ENCODE measurements around the gene BOLA1.

The BOLA1 gene

DNA sequence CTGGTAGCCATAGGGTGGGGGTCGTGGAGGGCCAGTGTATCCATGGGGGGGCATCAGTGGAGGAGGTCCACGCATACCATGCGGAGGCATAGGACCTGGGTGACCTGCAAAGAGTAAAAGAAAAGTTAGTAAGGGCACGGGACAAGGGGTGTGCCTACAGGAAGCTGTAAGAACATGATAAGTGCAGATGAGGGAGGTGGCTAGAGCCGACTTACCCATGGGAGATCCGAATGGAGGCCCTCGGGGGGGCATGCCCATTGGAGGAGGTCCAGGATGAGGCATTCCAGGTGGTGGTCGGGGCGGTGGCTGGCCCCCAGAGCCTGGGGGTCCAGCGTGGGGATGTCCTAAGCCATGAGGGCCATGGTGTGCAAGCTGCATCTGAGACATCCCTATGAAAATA, 24.3 kb downstream of the BOLA1 start:
- no peak overlapping the region for H3K4me3 ChIP-seq (ENCODE audit: low read depth, low read length)
- TF ChIP-seq, protein P1, sequence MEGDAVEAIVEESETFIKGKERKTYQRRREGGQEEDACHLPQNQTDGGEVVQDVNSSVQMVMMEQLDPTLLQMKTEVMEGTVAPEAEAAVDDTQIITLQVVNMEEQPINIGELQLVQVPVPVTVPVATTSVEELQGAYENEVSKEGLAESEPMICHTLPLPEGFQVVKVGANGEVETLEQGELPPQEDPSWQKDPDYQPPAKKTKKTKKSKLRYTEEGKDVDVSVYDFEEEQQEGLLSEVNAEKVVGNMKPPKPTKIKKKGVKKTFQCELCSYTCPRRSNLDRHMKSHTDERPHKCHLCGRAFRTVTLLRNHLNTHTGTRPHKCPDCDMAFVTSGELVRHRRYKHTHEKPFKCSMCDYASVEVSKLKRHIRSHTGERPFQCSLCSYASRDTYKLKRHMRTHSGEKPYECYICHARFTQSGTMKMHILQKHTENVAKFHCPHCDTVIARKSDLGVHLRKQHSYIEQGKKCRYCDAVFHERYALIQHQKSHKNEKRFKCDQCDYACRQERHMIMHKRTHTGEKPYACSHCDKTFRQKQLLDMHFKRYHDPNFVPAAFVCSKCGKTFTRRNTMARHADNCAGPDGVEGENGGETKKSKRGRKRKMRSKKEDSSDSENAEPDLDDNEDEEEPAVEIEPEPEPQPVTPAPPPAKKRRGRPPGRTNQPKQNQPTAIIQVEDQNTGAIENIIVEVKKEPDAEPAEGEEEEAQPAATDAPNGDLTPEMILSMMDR (IDR thresholded peaks at IDR 0.05; ENCODE audit: insufficient read depth, low read depth, low read length, missing control alignments) = no peak
- DNase-seq (ENCODE audit: low read depth) = no peak

DNA sequence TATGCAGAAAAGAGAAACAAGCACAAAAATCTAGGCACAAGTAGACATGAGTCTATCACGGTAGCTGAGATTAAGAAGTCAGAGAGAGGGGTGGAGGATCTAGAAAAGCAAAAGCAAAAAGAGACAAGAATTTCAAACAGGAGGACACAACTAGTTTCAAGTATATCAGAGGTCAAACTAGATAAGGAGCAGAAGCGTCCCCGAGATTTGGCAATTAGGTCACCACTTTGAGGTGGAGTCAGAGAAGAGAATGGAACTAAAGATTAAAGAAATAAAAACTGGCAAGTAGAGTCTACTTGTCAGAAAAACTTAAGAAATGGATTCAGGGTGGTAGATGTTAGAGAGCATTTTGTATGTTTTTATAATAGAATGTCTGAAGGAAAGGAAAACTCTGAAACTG, 26.0 kb downstream of the BOLA1 start:
- H3K4me3 ChIP-seq (ENCODE audit: low read depth, low read length) = no peak overlapping the region
- TF ChIP-seq, protein P1 (IDR thresholded peaks at IDR 0.05; ENCODE audit: insufficient read depth, low read depth, low read length, missing control alignments) = no peak
- DNase-seq (ENCODE audit: low read depth) = no peak

DNA sequence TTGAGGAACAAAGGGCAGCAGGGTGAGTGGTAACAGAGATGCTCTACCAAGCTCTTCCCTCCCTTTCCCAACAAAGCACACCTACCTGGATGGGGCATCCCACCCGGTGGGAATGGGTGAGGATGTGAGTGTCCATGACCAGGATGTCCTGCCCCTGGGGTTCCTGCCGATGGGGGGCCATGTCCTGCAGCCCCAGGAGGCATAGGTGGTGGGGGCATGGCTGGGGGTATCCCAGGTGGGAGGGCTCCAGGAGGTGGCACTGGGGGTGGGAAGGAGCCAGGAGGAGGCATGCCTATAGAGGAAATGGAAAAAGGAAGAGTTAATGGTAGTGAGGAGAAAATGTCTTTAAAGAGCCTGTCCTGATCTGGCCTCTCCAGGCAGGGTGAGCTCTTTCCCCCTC, 26.4 kb downstream of the BOLA1 start:
- DNase-seq (ENCODE audit: low read depth) = no peak
- no peak overlapping the region for H3K4me3 ChIP-seq (ENCODE audit: low read depth, low read length)
- TF ChIP-seq, protein P1 (IDR thresholded peaks at IDR 0.05; ENCODE audit: insufficient read depth, low read depth, low read length, missing control alignments) = no peak

DNA sequence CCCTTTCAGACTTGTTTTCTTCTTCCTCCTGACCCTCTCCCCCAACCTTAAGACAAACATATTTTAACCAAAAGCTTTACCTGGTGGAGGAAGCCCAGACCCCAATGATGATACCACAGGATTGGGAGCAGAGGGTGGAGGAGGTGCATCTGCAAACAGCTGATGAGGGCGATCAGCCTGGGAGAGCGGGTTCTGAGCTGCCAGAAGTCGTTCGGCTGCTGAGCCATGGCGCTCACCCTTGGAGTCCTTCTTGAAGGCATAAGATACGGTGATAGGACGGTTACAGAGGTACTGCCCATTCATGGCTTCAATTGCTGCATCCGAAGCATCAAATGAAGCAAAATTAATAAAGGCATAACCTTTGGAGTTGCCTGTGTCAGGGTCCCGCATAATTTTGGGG, 26.9 kb downstream of the BOLA1 start:
- DNase-seq (ENCODE audit: low read depth) = no peak
- TF ChIP-seq, protein P1 (IDR thresholded peaks at IDR 0.05; ENCODE audit: insufficient read depth, low read depth, low read length, missing control alignments) = no peak
- no peak overlapping the region for H3K4me3 ChIP-seq (ENCODE audit: low read depth, low read length)

DNA sequence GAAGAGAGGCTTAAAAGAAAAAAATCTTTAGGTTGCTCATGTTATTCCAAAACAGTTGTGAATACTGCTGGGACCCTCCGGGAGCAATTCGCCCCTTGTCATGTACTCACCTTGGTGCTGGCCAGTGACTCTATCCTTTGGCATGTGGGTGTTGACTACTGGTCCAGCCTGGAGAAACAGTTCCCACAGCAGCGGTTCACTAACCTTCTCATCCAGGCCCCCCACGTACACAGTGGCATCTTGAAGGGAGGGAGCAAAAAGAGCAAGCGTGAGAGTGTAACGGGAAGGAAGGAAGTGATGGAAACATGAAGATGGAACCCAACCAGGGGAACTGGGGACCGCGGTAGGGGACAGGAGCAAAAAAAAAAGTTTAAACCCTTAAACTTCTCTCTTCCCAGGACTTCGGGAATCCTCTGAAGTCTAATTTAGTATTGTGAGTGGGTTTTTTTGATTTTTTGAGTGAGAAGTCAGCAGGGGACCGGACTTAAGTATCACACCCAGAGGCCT, 27.7 kb downstream of the BOLA1 start:
- peak; percentile 8 for DNase-seq (ENCODE audit: low read depth)
- TF ChIP-seq, protein P1 (IDR thresholded peaks at IDR 0.05; ENCODE audit: insufficient read depth, low read depth, low read length, missing control alignments) = no peak
- peak overlapping the region; percentile 98 for H3K4me3 ChIP-seq (ENCODE audit: low read depth, low read length)

DNA sequence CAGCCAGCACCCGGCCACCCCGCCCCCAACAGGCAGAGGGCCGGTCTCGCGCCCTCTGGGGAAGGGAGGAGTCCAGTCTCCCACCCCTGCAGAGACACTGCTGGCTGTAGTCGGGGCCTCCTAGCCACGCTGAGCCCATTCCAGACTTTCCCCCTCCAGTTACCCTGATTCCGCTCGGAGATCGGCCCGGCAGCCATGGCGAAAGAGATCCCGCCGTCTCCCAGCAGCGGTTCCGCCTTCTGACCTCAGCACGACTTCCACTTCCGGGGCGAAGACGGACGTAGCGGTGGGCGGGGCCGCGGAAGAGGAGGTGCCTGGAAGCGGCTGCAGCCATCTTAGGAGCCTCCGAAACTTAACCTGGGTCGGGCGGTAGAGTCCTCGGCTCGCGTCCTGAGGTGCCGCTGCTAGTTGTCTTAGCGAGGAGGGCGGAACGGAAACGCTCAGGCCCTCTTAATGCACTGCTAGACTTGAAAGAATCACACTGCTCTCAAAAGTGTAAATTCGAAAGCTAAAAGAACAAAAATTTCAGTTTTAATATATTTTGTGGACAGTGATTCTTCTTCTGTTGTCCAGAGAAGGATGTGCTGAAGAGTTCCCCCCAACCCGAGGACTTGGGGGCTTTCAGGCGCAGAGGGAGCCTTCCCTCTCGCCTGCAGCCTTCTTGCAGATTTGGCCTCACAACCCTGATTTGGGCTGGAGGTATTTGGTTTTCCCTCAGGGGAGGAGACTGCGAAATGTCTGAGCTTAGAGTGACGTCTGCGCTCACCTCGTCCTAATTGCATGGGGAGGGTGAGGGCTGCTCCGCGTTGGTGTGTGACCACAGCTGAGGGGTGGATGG, 28.4 kb downstream of the BOLA1 start, which contains the start of gene SF3B4:
SF3B4 (minus strand) TSS at position 241 of the 838 bp plus-strand sequence; CDS start at position 197, 44 bp downstream.
- TF ChIP-seq, protein P1 (IDR thresholded peaks at IDR 0.05; ENCODE audit: insufficient read depth, low read depth, low read length, missing control alignments) = no peak
- peak; percentile 97 for DNase-seq (ENCODE audit: low read depth)
- peak within 1 kb of the TSS; percentile 98 for H3K4me3 ChIP-seq (ENCODE audit: low read depth, low read length)
